ENCODE measurements around the gene HSD3B7. TPM values are rescaled to one million over a fixed set of nuclear protein-coding genes. Genes with fewer than 3 reads are reported as not detected.
A peak's percentile ranks its signal among the peaks of the same experiment; 100 is the strongest.

Gene HSD3B7
- total and polyA plus RNA-seq, 2 of the 4 experiments (the other 2 are of a cell fraction), result 8.5 to 11.3 TPM

- Histone ChIP-seq H3K9me3 (ENCODE audit: control insufficient read depth, insufficient read depth, low read length) (no peaks in the 10 kb centered on the region), H3K36me3 (ENCODE audit: control insufficient read depth, insufficient read depth, low read length) (peaks cover 5% of the 10 kb centered on the region; the same call in 1 of the 2 replicates), H3K4ac (ENCODE audit: low read depth, low read length) (no peak overlapping the region), H3K79me1 (ENCODE audit: low read depth in 1 of 2, low read length in 2 of 2) (peaks cover 0 to 16% of the 10 kb centered on the region in 2 experiments; a peak in 2 of 4 replicates), H3K27ac (ENCODE audit: insufficient read depth, low read length) (no peak overlapping the region), H3K18ac (ENCODE audit: low read depth, low read length) (no peak overlapping the region), H2BK20ac (ENCODE audit: low read depth, low read length) (no peak overlapping the region), H2BK5ac (ENCODE audit: low read depth, low read length, poor library complexity, severe bottlenecking) (no peak overlapping the region), H2AFZ (replicated peaks; ENCODE audit: low read length, poor library complexity) (peak overlapping the region; percentile 32), H3K4me1 (ENCODE audit: control insufficient read depth, insufficient read depth, low read length) (peaks cover 8% of the 10 kb centered on the region), H4K5ac (ENCODE audit: low read depth, low read length) (no peak overlapping the region), H2BK15ac (ENCODE audit: low read depth, low read length) (no peak overlapping the region), H3K4me3 (ENCODE audit: insufficient read depth, low read depth, low read length) (no peak overlapping the region), H2BK120ac (ENCODE audit: low read depth, low read length) (no peak overlapping the region), H4K8ac (ENCODE audit: low read depth in 2 of 2, low read length in 2 of 2) (no peak overlapping the region), H3K4me2 (ENCODE audit: low read depth, low read length) (no peak overlapping the region), H3K14ac (replicated peaks; ENCODE audit: low read depth, low read length) (no peak overlapping the region), H4K20me1 (ENCODE audit: insufficient read depth, low read length) (no peaks in the 10 kb centered on the region), H2AK5ac (ENCODE audit: low read depth, low read length) (no peak overlapping the region), H3K23ac (ENCODE audit: low read depth, low read length) (no peak overlapping the region), H3K9me1 (ENCODE audit: insufficient read depth, low read length) (no peaks in the 10 kb centered on the region; the same call in none of the 2 replicates), H4K91ac (ENCODE audit: insufficient read depth, low read depth, low read length) (no peak overlapping the region), H2AK9ac (replicated peaks; ENCODE audit: low read depth, low read length, poor library complexity) (peak overlapping the region; percentile 31), H3K27me3 (ENCODE audit: control insufficient read depth, insufficient read depth, low read length) (no peaks in the 10 kb centered on the region), H3K9ac (ENCODE audit: low read depth, low read length) (no peak overlapping the region), H3K56ac (ENCODE audit: extremely low read depth, insufficient read depth, low read length) (no peak overlapping the region)
- no TSS peak for BruUV-seq (replicated peaks)
- TF ChIP-seq RCOR1 (IDR thresholded peaks at IDR 0.05; ENCODE audit: insufficient replicate concordance, low read length) (no peak), MAFK (IDR thresholded peaks at IDR 0.05; ENCODE audit: low read depth, low read length) (no peak), BHLHE40 (IDR thresholded peaks at IDR 0.05; ENCODE audit: low read depth, low read length) (no peak), USF2 (IDR thresholded peaks at IDR 0.05; ENCODE audit: low read depth, low read length) (no peak), MAZ (IDR thresholded peaks at IDR 0.05; ENCODE audit: borderline replicate concordance, low read depth, low read length) (no peak), SMC3 (IDR thresholded peaks at IDR 0.05; ENCODE audit: low read depth, low read length) (no peak), FOS (IDR thresholded peaks at IDR 0.05; ENCODE audit: low read depth, low read length) (no peak), CEBPB (IDR thresholded peaks at IDR 0.05; ENCODE audit: low read depth, low read length) (no peak), RAD21 (IDR thresholded peaks at IDR 0.05; ENCODE audit: low read length) (no peak), RFX5 (IDR thresholded peaks at IDR 0.05; ENCODE audit: low read depth, low read length) (no peak)
- TF ChIP-seq, protein P1, sequence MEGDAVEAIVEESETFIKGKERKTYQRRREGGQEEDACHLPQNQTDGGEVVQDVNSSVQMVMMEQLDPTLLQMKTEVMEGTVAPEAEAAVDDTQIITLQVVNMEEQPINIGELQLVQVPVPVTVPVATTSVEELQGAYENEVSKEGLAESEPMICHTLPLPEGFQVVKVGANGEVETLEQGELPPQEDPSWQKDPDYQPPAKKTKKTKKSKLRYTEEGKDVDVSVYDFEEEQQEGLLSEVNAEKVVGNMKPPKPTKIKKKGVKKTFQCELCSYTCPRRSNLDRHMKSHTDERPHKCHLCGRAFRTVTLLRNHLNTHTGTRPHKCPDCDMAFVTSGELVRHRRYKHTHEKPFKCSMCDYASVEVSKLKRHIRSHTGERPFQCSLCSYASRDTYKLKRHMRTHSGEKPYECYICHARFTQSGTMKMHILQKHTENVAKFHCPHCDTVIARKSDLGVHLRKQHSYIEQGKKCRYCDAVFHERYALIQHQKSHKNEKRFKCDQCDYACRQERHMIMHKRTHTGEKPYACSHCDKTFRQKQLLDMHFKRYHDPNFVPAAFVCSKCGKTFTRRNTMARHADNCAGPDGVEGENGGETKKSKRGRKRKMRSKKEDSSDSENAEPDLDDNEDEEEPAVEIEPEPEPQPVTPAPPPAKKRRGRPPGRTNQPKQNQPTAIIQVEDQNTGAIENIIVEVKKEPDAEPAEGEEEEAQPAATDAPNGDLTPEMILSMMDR (conservative IDR thresholded peaks at IDR 0.05; ENCODE audit: low read depth, low read length), result no peak
- in situ Hi-C loops (cut with MboI; ENCODE audit: low sequenced_read_pairs) (loop anchor here (10.0 to 25.0 kb wide), 4 partner anchors 95 to 875 kb away; partner anchors contain the start of genes PRSS53 and ZNF843), dilution Hi-C loops (cut with HindIII; ENCODE audit: low sequenced_read_pairs, unreplicated experiment) (no loop called here), intact Hi-C loops (cut with micrococcal nuclease) (no loop called here)
- ATAC-seq (ENCODE audit: low read depth) (no peak), DNase-seq (no peak)
- POLR2A ChIA-PET (ENCODE audit: unreplicated experiment), result no interaction called here
- CTCF ChIA-PET, result no interaction called here
- WGBS, 2 experiments (ENCODE audit: extremely low coverage in 2 of 2, insufficient read length in 1 of 2), result 91% methylated on average over 16 of the region's 23 CpGs; no CpG with 5 or more reads in 1 of the 2 experiments
These were observed 4.6 kb downstream of the HSD3B7 start for GRCh38 chr16:30989469-30990047.
